ENCODE data around the gene CREB1. TPM values are rescaled to one million over a fixed set of nuclear protein-coding genes. Genes with fewer than 3 reads are reported as not detected.

Gene CREB1
- total RNA-seq, 1 experiment from 2014 or later, result 43.5 TPM

- peak overlapping the region; percentile 80 for H3K4me3 ChIP-seq (ENCODE audit: low read length)
- peaks cover 8% of the 10 kb centered on the region; the same call in 1 of the 2 replicates for H3K36me3 ChIP-seq (ENCODE audit: low read depth, low read length)
- TF ChIP-seq CTCF (conservative IDR thresholded peaks at IDR 0.05; ENCODE audit: low read depth, low read length), result no peak
- no peak for TF ChIP-seq EZH2phosphoT487 (IDR thresholded peaks at IDR 0.05; ENCODE audit: borderline replicate concordance, low read length)
- no peak for TF ChIP-seq EZH2 (IDR thresholded peaks at IDR 0.05; ENCODE audit: low read length, unreplicated experiment)
- CTCF ChIA-PET, result interaction anchor here (0.5 to 2.3 kb wide), 7 partner anchors 8 to 444 kb away, joined by 3 to 18 read pairs (median 4); partner anchors contain the start of gene CCNYL1
- intact Hi-C loops (cut with micrococcal nuclease), result loop anchor here (1.0 to 10.0 kb wide), 11 partner anchors 40 to 820 kb away; partner anchors contain the start of genes CCNYL1, CREB1 and PIKFYVE
- H3K27ac ChIP-seq (ENCODE audit: low read length), result peak overlapping the region; percentile 100
- TSS peak; percentile 59 for BruUV-seq (replicated peaks)
- H3K9ac ChIP-seq (ENCODE audit: low read length), result peak overlapping the region; percentile 99
- peak overlapping the region; percentile 99 for H3K4me2 ChIP-seq (ENCODE audit: low read length)
- H3K9me3 ChIP-seq (ENCODE audit: low read length), result no peaks in the 10 kb centered on the region
- H3K4me1 ChIP-seq (ENCODE audit: insufficient read depth, low read length), result peaks cover 9% of the 10 kb centered on the region
- H3K79me2 ChIP-seq (ENCODE audit: low read length), result peaks cover 44% of the 10 kb centered on the region
- H3F3A ChIP-seq (ENCODE audit: low read length, unreplicated experiment), result no peaks in the 10 kb centered on the region
- POLR2A ChIA-PET (ENCODE audit: unreplicated experiment), result interaction anchor here (0.6 to 1.4 kb wide), 8 partner anchors 8 to 123 kb away, joined by 3 to 14 read pairs (median 4); partner anchors contain the start of genes CCNYL1 and CREB1
- H2AFZ ChIP-seq (ENCODE audit: low read length), result peak overlapping the region; percentile 98
- ATAC-seq (peak; percentile 53), DNase-seq (peak; percentile 70)
- no peaks in the 10 kb centered on the region for H4K20me1 ChIP-seq (ENCODE audit: low read length)
- H3K9me2 ChIP-seq (replicated peaks; ENCODE audit: low read length), result no peaks in the 10 kb centered on the region
- no peaks in the 10 kb centered on the region for H3K27me3 ChIP-seq (ENCODE audit: low read length)
These were observed 94.6 kb downstream of the CREB1 start for GRCh38 chr2:207624185-207625013.

- DNase-seq (peak; percentile 94), ATAC-seq (peak; percentile 78)
- no peaks in the 10 kb centered on the region for H4K20me1 ChIP-seq (ENCODE audit: low read length)
- peak within 1 kb of the TSS; percentile 100 for H3K27ac ChIP-seq (ENCODE audit: low read length)
- intact Hi-C loops (cut with micrococcal nuclease), result loop anchor here (1.0 to 10.0 kb wide), 9 partner anchors 39 to 820 kb away; partner anchors contain the start of gene CREB1
- H3K9ac ChIP-seq (ENCODE audit: low read length), result peak within 1 kb of the TSS; percentile 99
- no peaks in the 10 kb centered on the region for H3K9me3 ChIP-seq (ENCODE audit: low read length)
- TF ChIP-seq EZH2phosphoT487 (IDR thresholded peaks at IDR 0.05; ENCODE audit: borderline replicate concordance, low read length) (no peak), CTCF (conservative IDR thresholded peaks at IDR 0.05; ENCODE audit: low read depth, low read length) (no peak; the same call in 1 of the 2 replicates), EZH2 (IDR thresholded peaks at IDR 0.05; ENCODE audit: low read length, unreplicated experiment) (no peak)
- H3K4me1 ChIP-seq (ENCODE audit: insufficient read depth, low read length), result peaks cover 9% of the 10 kb centered on the region
- peak within 1 kb of the TSS; percentile 99 for H3K4me2 ChIP-seq (ENCODE audit: low read length)
- peaks cover 8% of the 10 kb centered on the region; the same call in 1 of the 2 replicates for H3K36me3 ChIP-seq (ENCODE audit: low read depth, low read length)
- CTCF ChIA-PET, result interaction anchor here (0.5 to 2.3 kb wide), 9 partner anchors 9 to 445 kb away, joined by 3 to 18 read pairs (median 4); partner anchors contain the start of gene CCNYL1
- POLR2A ChIA-PET (ENCODE audit: unreplicated experiment), result interaction anchor here (0.6 to 1.4 kb wide), 9 partner anchors 9 to 124 kb away, joined by 3 to 14 read pairs (median 4); partner anchors contain the start of genes CCNYL1 and CREB1
- no peaks in the 10 kb centered on the region for H3F3A ChIP-seq (ENCODE audit: low read length, unreplicated experiment)
- H3K79me2 ChIP-seq (ENCODE audit: low read length), result peaks cover 40% of the 10 kb centered on the region
- H3K27me3 ChIP-seq (ENCODE audit: low read length), result no peaks in the 10 kb centered on the region
- H3K9me2 ChIP-seq (replicated peaks; ENCODE audit: low read length), result no peaks in the 10 kb centered on the region
- H2AFZ ChIP-seq (ENCODE audit: low read length), result peak within 1 kb of the TSS; percentile 98
- peak within 1 kb of the TSS; percentile 80 for H3K4me3 ChIP-seq (ENCODE audit: low read length)
- TSS peak; percentile 87 for BruUV-seq (replicated peaks)
These were observed 95.5 kb downstream of the CREB1 start, which contains the start of gene METTL21A for GRCh38 chr2:207625014-207625907. METTL21A (minus strand) TSS chr2:207625394; CDS start chr2:207624375, 1,019 bp downstream.

Measured in PC-3 (cell line).